CD8-positive, alpha-beta memory T cell (primary cell): ENCODE results near the gene AGGF1. TPM values are rescaled to one million over a fixed set of nuclear protein-coding genes. Genes with fewer than 3 reads are reported as not detected.
A peak's percentile ranks its signal among the peaks of the same experiment; 100 is the strongest.
"Not testable (repeated sequence)": the region's sequence is repeated elsewhere in the genome, so short reads cannot be mapped to it uniquely, and the experiment has no call there.

ENCODE experiments used
- CTCF ChIA-PET: fragments of 350-600 bp; sonication (Branson Sonifier 250); formaldehyde crosslinking; loops from one replicate; lab custom pipeline; 2021; ENCODE audit warnings: antibody characterized with exemption; lab: Charles Lee
- POLR2A ChIA-PET: fragments of 350-600 bp; sonication (Branson Sonifier 250); formaldehyde crosslinking; loops from one replicate; lab custom pipeline; 2021; ENCODE audit warnings: antibody characterized with exemption; lab: Charles Lee
- DNase-seq, 5 donors: peaks; one replicate each; pipeline versions ENCODE4 v3.0.0 to v3.0.0-alpha.2; 2020 to 2022; ENCODE audit warnings: mixed read lengths in 1 of 5
- H3K27ac ChIP-seq: one replicate; pipeline ENCODE4 v1.7.0; 2013; ENCODE audit warnings: low read depth, mild to moderate bottlenecking, low read length, moderate library complexity
- H3K27me3 ChIP-seq: 2 replicates; pipeline ENCODE4 v1.7.0; 2013; ENCODE audit warnings: low read length, mild to moderate bottlenecking; ENCODE audit not compliant: insufficient read depth, poor library complexity, severe bottlenecking
- H3K36me3 ChIP-seq: 2 replicates; pipeline ENCODE4 v1.7.0; 2013; ENCODE audit warnings: mild to moderate bottlenecking, low read length, moderate library complexity; ENCODE audit not compliant: insufficient read depth
- H3K4me1 ChIP-seq: 2 replicates; pipeline ENCODE4 v1.7.0; 2013; ENCODE audit warnings: mild to moderate bottlenecking, low read length, moderate library complexity; ENCODE audit not compliant: insufficient read depth
- H3K4me3 ChIP-seq: 2 replicates; pipeline ENCODE4 v1.7.0; 2013; ENCODE audit warnings: mild to moderate bottlenecking, low read length
- H3K9me3 ChIP-seq: 2 replicates; pipeline ENCODE4 v1.7.0; 2013; ENCODE audit warnings: mild to moderate bottlenecking, low read length
- H3K27ac Mint-ChIP-seq, 8 donors: one replicate each; pipeline ENCODE4 v1.8.0; 2020 to 2021; ENCODE audit warnings: mixed read lengths in 8 of 8, mild to moderate bottlenecking in 6 of 8, inconsistent platforms in 3 of 8, moderate library complexity in 3 of 8
- H3K27me3 Mint-ChIP-seq, 2 donors: one replicate each; pipeline ENCODE4 v1.8.0; 2020 to 2021; ENCODE audit warnings: mixed read lengths in 2 of 2, mild to moderate bottlenecking in 1 of 2, moderate library complexity in 1 of 2
- H3K36me3 Mint-ChIP-seq, 3 donors: one replicate each; pipeline ENCODE4 v1.8.0; 2020 to 2021; ENCODE audit warnings: mixed read lengths in 3 of 3, inconsistent platforms in 1 of 3, mild to moderate bottlenecking in 1 of 3
- H3K4me1 Mint-ChIP-seq, 3 donors: one replicate each; pipeline ENCODE4 v1.8.0; 2020 to 2021; ENCODE audit warnings: mixed read lengths in 3 of 3, inconsistent platforms in 1 of 3, mild to moderate bottlenecking in 1 of 3
- H3K4me3 Mint-ChIP-seq, 7 donors: one replicate each; pipeline ENCODE4 v1.8.0; 2020 to 2021; ENCODE audit warnings: mixed read lengths in 7 of 7, mild to moderate bottlenecking in 6 of 7, moderate library complexity in 4 of 7, inconsistent platforms in 2 of 7
- H3K9me3 Mint-ChIP-seq, 5 donors: one replicate each; pipeline ENCODE4 v1.8.0; 2020 to 2022; ENCODE audit warnings: mixed read lengths in 5 of 5, mild to moderate bottlenecking in 3 of 5, moderate library complexity in 2 of 5, inconsistent platforms in 1 of 5
- polyA plus RNA-seq: library from polyadenylated mRNA; unstranded; fragments of 300-500 nt; fragmentation: Illumina TruSeq; gene quantifications from one replicate; pipeline ENCODE4 v1.2.3, GENCODE V29; 2021
- total RNA-seq, 2 experiments: library from RNA; stranded (reverse); gene quantifications; one replicate each; pipeline ENCODE4 v1.2.3, GENCODE V29; 2021

AGGF1 gene
- total and polyA plus RNA-seq, 3 experiments from 2014 or later = 30.2 to 35.1 (median 31.1) TPM

GRCh38 chr5:77066823-77067442 is 36.7 kb downstream of the AGGF1 start:
- H3K4me3 ChIP-seq = no peak overlapping the region
- no peaks in the 10 kb centered on the region for H3K27me3 Mint-ChIP-seq
- H3K4me3 Mint-ChIP-seq = no peak overlapping the region
- no peaks in the 10 kb centered on the region for H3K27me3 ChIP-seq
- H3K27ac Mint-ChIP-seq = peak overlapping the region in 2 of 8 donors; percentile 0 to 27
- H3K4me1 ChIP-seq = no peaks in the 10 kb centered on the region
- H3K27ac ChIP-seq = no peak overlapping the region
- DNase-seq = no peak
- H3K9me3 ChIP-seq = no peaks in the 10 kb centered on the region
- ChIA-PET CTCF (interaction anchor here (3.9 kb wide), 1 partner anchor 10 kb away, joined by 13 read pairs; no protein-coding TSS in a partner anchor), POLR2A (no interaction called here)
- peaks cover 14 to 20% (median 17%) of the 10 kb centered on the region in 3 donors for H3K4me1 Mint-ChIP-seq
- H3K9me3 Mint-ChIP-seq = no peaks in the 10 kb centered on the region
- peaks cover 13% of the 10 kb centered on the region for H3K36me3 ChIP-seq
- peaks cover 19 to 77% (median 28%) of the 10 kb centered on the region in 3 donors for H3K36me3 Mint-ChIP-seq

DNA sequence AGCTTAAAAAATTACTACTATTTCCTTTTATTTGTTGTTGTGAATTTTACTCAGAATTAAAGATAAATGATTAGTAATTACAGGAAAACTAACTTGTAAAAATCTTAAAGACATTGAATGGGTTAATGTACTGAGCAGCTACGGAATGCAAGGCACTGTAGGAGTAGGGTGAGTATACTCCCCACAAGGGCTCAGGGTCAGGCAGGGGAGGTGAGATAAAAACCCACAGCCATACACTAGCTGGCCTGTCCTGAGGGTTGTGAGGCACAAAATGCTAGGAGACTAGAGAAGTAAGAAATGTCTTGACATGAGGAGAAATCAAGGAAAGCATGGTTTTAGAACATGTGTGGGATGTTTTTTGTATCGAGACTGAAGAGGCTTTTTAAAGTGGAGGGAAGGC is 43.5 kb downstream of the AGGF1 start:
- Mint-ChIP-seq H3K36me3 (peaks cover 5 to 22% (median 16%) of the 10 kb centered on the region in 3 donors), H3K4me3 (no peak overlapping the region), H3K27me3 (peaks cover 0 to 4% of the 10 kb centered on the region in 2 donors), H3K9me3 (no peaks in the 10 kb centered on the region), H3K27ac (no peak overlapping the region), H3K4me1 (peaks cover 10 to 16% (median 10%) of the 10 kb centered on the region in 3 donors)
- Histone ChIP-seq H3K27ac (no peak overlapping the region), H3K4me3 (no peak overlapping the region), H3K36me3 (peaks cover 6% of the 10 kb centered on the region), H3K4me1 (peaks cover 5% of the 10 kb centered on the region), H3K9me3 (no peaks in the 10 kb centered on the region), H3K27me3 (no peaks in the 10 kb centered on the region)
- DNase-seq = no peak
- ChIA-PET CTCF (interaction anchor here (1.5 kb wide), 1 partner anchor 9 kb away, joined by 3 read pairs; no protein-coding TSS in a partner anchor), POLR2A (no interaction called here)

GRCh38 chr5:77074745-77075144 is 44.5 kb downstream of the AGGF1 start:
- ChIA-PET POLR2A (no interaction called here), CTCF (interaction anchor here (1.5 kb wide), 1 partner anchor 8 kb away, joined by 3 read pairs; no protein-coding TSS in a partner anchor)
- peaks cover 10 to 16% (median 10%) of the 10 kb centered on the region in 3 donors for H3K4me1 Mint-ChIP-seq
- no peaks in the 10 kb centered on the region for H3K9me3 Mint-ChIP-seq
- no peak overlapping the region for H3K27ac ChIP-seq
- H3K4me3 Mint-ChIP-seq = no peak overlapping the region
- peaks cover 5% of the 10 kb centered on the region for H3K36me3 ChIP-seq
- no peak overlapping the region for H3K27ac Mint-ChIP-seq
- H3K9me3 ChIP-seq = no peaks in the 10 kb centered on the region
- H3K27me3 Mint-ChIP-seq = peaks cover 0 to 4% of the 10 kb centered on the region in 2 donors
- DNase-seq = no peak
- no peaks in the 10 kb centered on the region for H3K27me3 ChIP-seq
- H3K4me3 ChIP-seq = no peak overlapping the region
- H3K36me3 Mint-ChIP-seq = peaks cover 0 to 14% (median 10%) of the 10 kb centered on the region in 3 donors
- H3K4me1 ChIP-seq = peaks cover 5% of the 10 kb centered on the region

GRCh38 chr5:77076961-77077828 is 47.0 kb downstream of the AGGF1 start:
- Mint-ChIP-seq H3K4me3 (peak overlapping the region in 6 of 7 donors; percentile 44 to 86 (median 66)), H3K27me3 (peaks cover 0 to 4% of the 10 kb centered on the region in 2 donors), H3K36me3 (peaks cover 1 to 6% (median 4%) of the 10 kb centered on the region in 3 donors), H3K27ac (no peak overlapping the region), H3K4me1 (peaks cover 10 to 16% (median 10%) of the 10 kb centered on the region in 3 donors), H3K9me3 (no peaks in the 10 kb centered on the region)
- H3K4me1 ChIP-seq = peaks cover 5% of the 10 kb centered on the region
- H3K9me3 ChIP-seq = no peaks in the 10 kb centered on the region
- no peaks in the 10 kb centered on the region for H3K36me3 ChIP-seq
- H3K27me3 ChIP-seq = no peaks in the 10 kb centered on the region
- CTCF ChIA-PET = interaction anchor here (1.0 to 2.6 kb wide), 8 partner anchors 9 to 208 kb away, joined by 3 to 13 read pairs (median 6); partner anchors contain the start of genes AGGF1 and ZBED3
- POLR2A ChIA-PET = no interaction called here
- H3K4me3 ChIP-seq = no peak overlapping the region
- peak; percentile 8 to 57 (median 31) for DNase-seq
- H3K27ac ChIP-seq = no peak overlapping the region

DNA sequence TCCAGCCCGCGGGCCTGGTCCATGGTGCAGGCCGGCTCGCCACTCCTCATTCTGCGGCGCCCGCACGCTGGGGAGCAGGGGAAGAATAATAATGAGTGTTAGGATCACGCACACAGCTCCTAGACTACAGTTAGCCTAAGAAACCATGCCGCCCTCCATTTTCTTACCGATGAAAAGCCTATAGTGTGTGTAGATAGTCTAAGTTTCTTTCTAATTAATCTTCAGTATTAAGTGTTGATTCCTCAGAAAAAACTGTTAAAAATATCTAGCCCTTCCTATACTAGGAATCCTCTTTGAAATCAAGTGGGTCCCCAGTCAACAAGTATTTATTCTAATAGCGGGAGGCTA is 47.6 kb downstream of the AGGF1 start:
- H3K9me3 ChIP-seq = no peaks in the 10 kb centered on the region
- Mint-ChIP-seq H3K36me3 (peaks cover 1 to 6% (median 4%) of the 10 kb centered on the region in 3 donors), H3K4me1 (peaks cover 10 to 16% (median 10%) of the 10 kb centered on the region in 3 donors), H3K4me3 (peak overlapping the region; percentile 56 to 70 (median 63)), H3K27me3 (peaks cover 0 to 4% of the 10 kb centered on the region in 2 donors), H3K9me3 (no peaks in the 10 kb centered on the region), H3K27ac (peak overlapping the region in 2 of 8 donors; percentile 17 to 23)
- no peak overlapping the region for H3K4me3 ChIP-seq
- POLR2A ChIA-PET = no interaction called here
- no peaks in the 10 kb centered on the region for H3K36me3 ChIP-seq
- no peak overlapping the region for H3K27ac ChIP-seq
- no peaks in the 10 kb centered on the region for H3K27me3 ChIP-seq
- peaks cover 5% of the 10 kb centered on the region for H3K4me1 ChIP-seq
- CTCF ChIA-PET = interaction anchor here (1.0 to 2.6 kb wide), 9 partner anchors 9 to 208 kb away, joined by 3 to 13 read pairs (median 5); partner anchors contain the start of genes AGGF1 and ZBED3
- DNase-seq = no peak

DNA sequence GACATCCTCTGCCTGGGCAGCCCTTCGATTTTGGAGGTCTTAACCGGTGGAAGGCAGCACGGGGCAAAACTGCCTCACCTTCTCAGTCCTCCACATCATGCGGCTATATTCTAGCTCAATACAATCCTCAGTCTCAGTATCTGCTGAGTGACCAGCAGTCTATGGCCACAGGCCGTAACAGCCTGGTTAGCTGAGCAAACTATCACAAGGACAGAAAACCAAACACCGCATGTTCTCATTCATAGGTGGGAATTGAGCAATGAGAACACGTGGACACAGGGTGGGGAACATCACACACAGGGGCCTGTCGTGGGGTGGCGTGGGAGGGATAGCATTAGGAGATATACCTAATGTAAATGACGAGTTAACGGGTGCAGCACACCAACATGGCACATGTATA is 50.3 kb downstream of the AGGF1 start:
- H3K27ac ChIP-seq, H3K9me3 ChIP-seq, H3K36me3 ChIP-seq, H3K4me3 ChIP-seq, H3K36me3 Mint-ChIP-seq, DNase-seq, H3K9me3 Mint-ChIP-seq, CTCF ChIA-PET, POLR2A ChIA-PET, H3K27ac Mint-ChIP-seq, H3K27me3 Mint-ChIP-seq, H3K4me1 ChIP-seq, H3K4me3 Mint-ChIP-seq, H3K27me3 ChIP-seq: not testable (repeated sequence)
- H3K4me1 Mint-ChIP-seq = peaks cover 8 to 19% (median 10%) of the 10 kb centered on the region in 3 donors

- Mint-ChIP-seq H3K36me3 (peaks cover 0 to 5% (median 4%) of the 10 kb centered on the region in 3 donors), H3K27me3 (peaks cover 0 to 3% of the 10 kb centered on the region in 2 donors), H3K4me3 (no peak overlapping the region), H3K4me1 (peaks cover 8 to 18% (median 9%) of the 10 kb centered on the region in 3 donors), H3K27ac (peak overlapping the region in 1 of 8 donors; percentile 6), H3K9me3 (no peaks in the 10 kb centered on the region)
- ChIA-PET CTCF (no interaction called here), POLR2A (no interaction called here)
- Histone ChIP-seq H3K9me3 (no peaks in the 10 kb centered on the region), H3K27ac (no peak overlapping the region), H3K4me1 (peaks cover 5% of the 10 kb centered on the region), H3K4me3 (no peak overlapping the region), H3K36me3 (no peaks in the 10 kb centered on the region), H3K27me3 (no peaks in the 10 kb centered on the region)
- no peak for DNase-seq
Observed at GRCh38 chr5:77080905-77081304, 50.7 kb downstream of the AGGF1 start.
